GM18519 (cell line): ENCODE measurements around the gene SLC9A4.
"Not testable (repeated sequence)": the region's sequence is repeated elsewhere in the genome, so short reads cannot be mapped to it uniquely, and the experiment has no call there.

Experiments
- ATAC-seq: cut with Tn5 transposase; IDR thresholded peaks from one replicate; pipeline ENCODE4 v1.9.1; 2021; ENCODE audit warnings: mild to moderate bottlenecking, moderate library complexity; ENCODE audit not compliant: unreplicated experiment, low FRiP score

SLC9A4 gene

GRCh38 chr2:102544182-102544581 is 71.2 kb downstream of the SLC9A4 start:
- ATAC-seq, result no peak

GRCh38 chr2:102547462-102547861 is 74.4 kb downstream of the SLC9A4 start:
- no peak for ATAC-seq

GRCh38 chr2:102549027-102549426 is 76.0 kb downstream of the SLC9A4 start:
- ATAC-seq, result no peak

DNA sequence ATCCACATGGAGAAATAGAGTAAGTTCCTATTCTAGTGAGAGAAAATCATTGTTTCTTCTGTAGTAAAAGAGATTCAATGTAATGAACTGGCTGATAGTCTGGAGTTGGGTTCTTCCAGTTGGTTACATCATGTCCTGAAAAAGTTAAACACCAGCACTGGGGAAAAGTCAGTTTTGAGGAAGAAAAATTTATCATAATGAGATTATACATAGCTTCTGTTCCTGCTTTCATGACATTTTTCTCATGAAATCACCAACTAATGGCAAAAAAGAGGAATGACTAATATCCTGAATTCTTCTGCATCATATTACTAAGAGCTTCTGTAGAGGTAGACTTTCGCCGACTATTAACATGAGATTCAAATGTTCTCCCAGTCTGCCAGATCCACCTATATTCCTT is 77.1 kb downstream of the SLC9A4 start:
- ATAC-seq, result no peak

GRCh38 chr2:102551329-102552096 is 78.5 kb downstream of the SLC9A4 start:
- ATAC-seq, result no peak

DNA sequence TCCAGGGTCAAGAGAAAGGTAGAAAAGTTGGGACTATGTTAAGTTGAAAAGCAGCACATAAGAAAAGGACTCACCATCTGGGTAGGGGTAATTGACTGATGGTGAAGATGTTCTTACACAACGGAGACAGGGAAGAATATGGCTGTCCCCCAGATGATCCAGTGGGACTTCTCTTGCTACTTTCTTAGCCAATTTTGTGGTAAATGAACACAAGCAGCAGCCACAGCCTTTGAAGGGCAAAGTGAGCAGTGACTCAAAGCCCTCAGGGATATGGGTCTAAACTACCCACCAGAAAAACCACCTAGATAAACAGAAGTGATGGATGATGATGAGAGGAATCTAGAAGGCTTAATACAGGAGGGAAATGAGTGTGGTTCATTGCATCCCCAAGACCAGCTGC is 80.6 kb downstream of the SLC9A4 start:
- ATAC-seq, result no peak

DNA sequence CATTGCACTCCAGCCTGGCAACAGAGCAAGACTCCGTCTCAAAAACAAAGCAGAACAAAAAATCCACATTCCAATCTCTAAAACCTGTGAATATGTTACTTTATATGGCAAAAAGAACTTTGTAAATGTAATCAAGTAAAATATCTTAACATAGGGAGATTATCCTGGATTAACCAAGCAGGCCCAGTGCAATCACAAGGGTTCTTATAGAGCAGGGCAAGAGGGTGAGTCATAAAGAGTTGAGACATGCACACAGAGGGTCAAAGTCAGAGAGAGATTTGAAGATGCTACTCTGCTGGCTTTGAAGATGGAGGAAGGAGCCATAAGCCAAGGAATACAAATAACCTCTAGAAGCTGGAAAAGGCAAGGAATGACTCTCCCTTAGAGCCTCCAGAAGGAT is 85.4 kb downstream of the SLC9A4 start:
- no peak for ATAC-seq

DNA sequence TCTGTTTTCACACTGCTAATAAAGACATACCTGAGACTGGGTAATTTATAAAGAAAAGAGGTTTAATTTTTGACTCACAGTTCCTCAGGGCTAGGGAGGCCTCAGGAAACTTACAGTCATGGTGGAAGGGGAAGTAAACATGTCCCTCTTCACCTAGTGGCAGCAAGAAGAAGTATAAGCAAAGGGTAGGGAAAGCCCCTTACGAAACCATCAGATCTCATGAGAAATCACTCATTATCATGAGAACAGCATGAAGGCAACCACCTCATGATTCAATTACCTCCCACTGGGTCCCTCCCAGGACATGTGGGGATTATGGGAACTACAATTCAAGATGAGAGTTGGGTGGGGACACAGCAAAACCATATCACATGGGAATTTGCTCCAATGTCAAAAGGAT is 89.5 kb downstream of the SLC9A4 start:
- not testable (repeated sequence) for ATAC-seq

DNA sequence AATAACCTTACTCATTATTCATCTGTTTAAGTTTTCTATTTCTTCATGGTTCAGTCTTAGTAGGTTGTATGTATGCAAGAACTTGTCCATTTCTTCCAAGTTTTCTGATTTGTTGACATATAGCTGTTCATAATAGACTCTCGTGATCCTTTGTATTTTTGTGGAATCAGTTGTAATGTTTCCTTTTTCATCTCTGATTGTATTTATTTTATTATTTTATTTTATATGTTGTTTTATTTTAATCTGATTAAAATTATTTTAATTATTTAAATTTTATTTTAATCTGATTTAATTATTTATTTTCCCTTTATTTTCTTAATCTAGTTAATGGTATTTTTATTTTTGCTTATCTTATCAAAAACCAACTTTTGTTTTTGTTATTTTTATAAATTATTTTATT is 102.9 kb downstream of the SLC9A4 start:
- ATAC-seq, result no peak

DNA sequence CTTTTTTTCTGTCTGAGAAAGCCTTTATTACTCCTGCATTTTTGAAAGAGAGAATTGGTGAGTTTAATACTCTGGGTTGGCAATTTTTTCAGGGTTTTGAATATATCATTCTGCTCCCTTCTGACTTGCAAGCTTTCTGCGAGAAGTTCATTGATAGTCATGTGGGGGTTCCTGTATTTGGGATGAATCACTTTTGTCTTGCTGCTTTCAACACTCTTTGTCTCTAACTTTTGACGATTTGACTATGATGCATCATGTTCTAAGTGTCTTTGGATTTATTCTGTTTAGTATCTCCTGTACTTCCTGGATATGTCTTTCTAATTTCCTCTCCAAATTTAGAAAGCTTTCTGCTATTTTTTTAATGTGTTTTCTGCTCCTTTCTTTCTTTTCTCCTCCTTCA is 105.3 kb downstream of the SLC9A4 start:
- ATAC-seq, result no peak

DNA sequence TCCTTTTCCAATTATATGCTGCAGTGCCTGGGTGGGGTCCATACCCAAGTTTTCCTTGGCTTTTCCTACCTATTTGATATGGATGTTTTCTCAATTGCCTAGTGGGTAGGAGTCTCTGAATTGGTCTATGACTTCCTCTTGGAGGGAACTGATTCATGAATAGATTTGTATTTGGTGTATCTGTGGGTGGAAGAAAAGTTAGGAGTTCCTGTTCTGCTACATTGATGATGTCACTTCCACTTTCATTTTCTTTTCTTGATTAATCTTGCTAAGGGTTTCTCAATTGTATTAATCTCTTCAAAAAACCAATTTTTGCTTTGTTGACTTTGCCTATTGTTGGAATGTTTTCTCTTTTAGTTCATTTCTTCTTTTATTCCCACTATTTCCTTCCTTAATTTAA is 108.9 kb downstream of the SLC9A4 start:
- ATAC-seq, result no peak

GRCh38 chr2:102582845-102583244 is 109.8 kb downstream of the SLC9A4 start:
- no peak for ATAC-seq
